H4 (cell line): ENCODE measurements around the gene TUBA3E. TPM values are rescaled to one million over a fixed set of nuclear protein-coding genes. Genes with fewer than 3 reads are reported as not detected.
A peak's percentile ranks its signal among the peaks of the same experiment; 100 is the strongest.
"Not testable (repeated sequence)": the region's sequence is repeated elsewhere in the genome, so short reads cannot be mapped to it uniquely, and the experiment has no call there.

Source experiments
- DNase-seq: peaks from one replicate; pipeline ENCODE4 v3.0.0-alpha.2; 2015; ENCODE audit warnings: low spot score
- total RNA-seq: library from RNA; depleted of rRNA; stranded (reverse); fragments of >200 nt; shearing (Covaris generic); gene quantifications from 2 replicates; pipeline ENCODE4 v1.2.3, GENCODE V29; 2014

The TUBA3E gene
- total RNA-seq, 1 experiment from 2014 or later, result 0.10 TPM

DNA sequence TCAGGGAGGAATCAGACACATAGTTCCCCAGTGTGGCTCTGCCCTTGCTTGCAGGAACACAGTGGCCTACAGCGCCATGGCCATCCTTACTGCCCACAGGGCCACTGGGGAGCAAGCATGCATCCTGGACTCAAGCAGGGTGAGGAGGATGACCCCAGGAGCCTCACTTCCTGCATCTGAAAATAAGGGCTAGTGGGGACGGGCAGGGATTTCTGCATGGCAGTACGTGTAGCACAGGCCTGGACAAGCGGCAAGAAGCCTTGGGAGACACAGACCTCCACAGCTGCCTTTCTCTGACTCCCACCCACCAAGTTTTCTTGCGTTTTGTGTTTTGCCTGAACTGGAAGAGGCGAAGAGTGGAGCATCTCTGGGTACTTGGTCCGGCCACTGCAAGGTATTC lies 35.8 kb downstream of the TUBA3E start:
- not testable (repeated sequence) for DNase-seq

DNA sequence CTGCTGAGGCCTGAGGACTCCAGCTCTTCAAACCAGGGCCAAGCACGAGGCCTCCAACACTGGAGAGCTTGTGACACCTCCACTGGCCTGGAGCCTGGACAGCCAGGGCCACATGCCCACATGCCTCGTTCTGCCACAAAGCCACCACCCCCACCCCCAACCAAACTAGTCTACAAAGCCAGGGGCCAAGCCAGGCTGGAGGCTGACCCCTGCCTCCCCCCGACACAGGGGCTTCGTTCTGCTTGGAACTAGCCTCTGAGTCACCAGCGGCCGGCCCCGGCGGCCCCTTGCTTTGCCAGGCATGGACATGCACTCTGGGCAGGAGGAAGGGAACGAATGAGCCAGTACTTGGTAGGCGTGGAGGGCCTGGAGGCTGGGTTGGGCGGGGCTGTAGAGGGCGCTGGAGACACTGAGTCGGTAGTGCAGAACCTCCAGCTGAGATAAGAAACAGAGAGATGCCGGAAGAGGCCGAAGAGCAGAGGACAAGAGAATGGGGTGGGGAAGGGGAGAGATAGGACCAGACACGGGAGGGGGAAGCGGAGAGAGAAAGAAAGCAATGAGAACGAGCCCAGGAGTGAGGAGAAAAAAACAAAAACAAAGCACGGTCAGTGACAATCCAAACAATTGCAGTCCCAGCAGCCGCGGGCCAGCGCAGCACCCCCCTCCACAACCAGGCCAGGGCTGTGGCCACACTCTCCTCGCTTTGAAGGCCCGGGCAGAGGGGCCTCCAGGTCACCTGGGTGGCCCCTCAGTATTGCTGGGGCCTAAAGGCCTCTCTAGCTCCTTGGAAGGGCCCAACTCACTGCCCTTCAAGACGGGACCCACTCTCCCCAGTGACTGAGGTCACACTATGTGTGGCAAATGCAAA lies 37.2 kb downstream of the TUBA3E start:
- DNase-seq, result not testable (repeated sequence)

DNA sequence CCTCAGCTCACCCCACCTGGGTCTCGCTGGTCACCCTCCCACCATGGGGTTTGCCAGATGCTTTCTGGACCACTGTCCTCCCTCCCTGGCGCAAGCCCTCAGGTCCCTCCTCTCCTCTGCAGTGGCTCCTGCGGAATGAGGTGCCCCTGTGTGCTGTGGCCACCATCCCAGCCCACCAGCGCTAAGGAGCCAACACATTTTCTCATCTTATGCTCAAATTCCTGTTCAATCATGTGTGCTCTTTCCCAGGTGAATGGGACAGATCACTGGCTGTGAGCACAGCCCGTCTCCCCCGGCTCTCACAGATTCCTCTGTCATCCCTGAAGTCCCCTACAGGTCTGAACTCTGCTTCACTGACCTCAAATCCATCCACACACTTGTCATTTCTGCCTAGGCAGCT lies 38.1 kb downstream of the TUBA3E start:
- no peak for DNase-seq

DNA sequence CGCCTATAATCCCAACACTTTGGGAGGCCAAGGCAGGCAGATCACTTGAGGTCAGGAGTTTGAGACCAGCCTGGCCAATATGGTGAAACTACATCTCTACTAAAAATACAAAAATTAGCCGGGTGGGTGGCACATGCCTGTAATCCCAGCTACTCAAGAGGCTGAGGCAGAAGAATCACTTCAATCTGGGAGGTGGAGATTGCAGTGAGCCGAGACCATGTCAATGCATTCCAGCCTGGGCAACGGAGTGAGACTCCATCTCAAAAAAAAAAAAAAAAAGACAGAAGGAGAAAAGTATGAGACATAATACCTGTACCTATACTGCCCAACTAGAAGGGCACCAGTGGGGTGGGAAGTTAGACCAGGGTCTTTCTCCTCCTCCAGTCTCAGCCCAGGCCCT lies 38.9 kb downstream of the TUBA3E start:
- DNase-seq, result not testable (repeated sequence)

DNA sequence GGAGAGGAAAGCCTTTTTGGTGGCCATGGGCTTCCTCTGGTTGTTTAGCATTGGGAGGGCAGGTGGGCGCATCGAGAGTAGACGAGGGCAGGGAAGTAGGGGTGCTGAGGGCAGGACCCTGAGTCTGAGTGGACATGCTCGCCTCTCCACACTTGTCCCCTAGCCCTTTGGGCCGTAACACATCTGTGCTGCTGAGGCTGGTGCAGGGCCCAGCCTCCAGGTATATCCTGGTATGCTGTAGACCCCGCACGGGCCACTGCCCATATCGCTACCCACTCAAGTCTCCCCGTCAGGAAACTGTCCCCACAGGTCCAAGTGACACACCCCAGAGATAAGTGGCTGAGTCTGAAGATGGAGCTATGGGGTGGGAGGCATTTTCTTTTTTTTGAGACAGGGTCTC lies 39.6 kb downstream of the TUBA3E start:
- DNase-seq, result no peak

DNA sequence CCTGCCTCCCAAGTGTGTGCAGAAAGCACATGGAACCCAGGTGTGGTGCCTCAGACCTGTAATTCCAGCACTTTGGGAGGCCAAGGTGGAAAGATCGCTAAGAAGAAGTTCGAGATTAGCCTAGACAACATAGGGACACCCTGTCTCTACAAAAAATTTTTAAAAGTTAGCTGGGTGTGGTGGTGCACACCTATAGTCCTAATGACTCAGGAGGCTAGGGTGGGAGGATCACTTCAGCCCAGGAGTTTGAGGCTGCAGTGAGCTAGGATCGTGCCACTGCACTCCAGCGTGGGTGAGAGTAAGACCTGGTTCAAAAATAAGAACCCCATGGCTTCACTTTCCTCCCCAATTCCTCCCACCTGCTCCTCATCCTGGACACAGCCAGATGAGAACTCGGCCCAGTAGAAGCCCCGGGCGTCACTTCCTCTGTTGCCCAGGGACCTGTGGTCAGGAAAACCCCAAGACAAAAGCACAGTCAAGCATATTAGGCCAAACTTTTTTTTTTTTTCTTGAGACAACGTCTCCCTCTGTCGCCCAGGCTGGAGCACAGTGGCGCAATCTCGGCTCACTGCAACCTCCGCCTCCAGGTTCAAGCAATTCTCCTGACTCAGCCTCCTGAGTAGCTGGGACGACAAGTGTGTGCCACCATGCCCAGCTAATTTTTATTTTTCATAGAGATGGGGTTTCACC lies 40.3 kb downstream of the TUBA3E start:
- not testable (repeated sequence) for DNase-seq

DNA sequence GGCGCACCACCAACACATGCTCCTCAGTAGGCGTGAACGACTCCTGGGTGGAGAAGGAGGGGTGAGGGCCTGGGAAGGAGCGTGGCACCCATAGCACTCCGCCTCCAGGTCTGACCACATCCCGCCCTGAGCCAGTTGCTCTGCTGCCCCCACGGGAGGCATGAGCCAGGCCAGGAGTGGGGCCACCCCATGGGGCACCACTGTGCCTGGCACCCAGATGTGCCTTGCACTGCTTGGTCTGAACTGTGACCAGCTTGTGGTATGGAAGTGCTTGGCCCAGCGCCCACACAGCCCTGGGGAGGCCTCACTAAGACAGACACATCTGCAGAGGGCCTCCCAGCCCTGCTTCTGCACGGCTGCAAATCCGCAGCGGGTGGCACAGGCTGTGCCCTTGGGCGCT lies 40.9 kb downstream of the TUBA3E start:
- not testable (repeated sequence) for DNase-seq

DNA sequence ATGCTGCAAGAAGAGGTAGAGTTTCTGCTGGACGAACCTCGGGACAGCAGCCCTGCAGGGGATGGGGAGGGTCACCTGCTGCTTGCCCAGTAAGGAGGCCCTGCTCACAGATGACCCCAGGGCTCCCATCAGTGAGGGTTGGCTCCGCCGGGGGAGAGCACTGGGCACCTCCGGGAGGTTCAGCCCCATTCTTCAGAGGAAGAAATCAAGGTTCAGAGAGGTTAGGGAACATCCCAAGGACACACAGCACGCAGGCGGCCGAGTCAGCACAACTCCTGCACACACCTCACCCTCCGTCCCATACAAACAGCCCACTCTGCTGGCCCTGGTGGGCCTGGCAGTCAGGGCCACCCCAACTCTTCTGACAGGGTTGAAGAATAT lies 41.6 kb downstream of the TUBA3E start:
- DNase-seq, result no peak

DNA sequence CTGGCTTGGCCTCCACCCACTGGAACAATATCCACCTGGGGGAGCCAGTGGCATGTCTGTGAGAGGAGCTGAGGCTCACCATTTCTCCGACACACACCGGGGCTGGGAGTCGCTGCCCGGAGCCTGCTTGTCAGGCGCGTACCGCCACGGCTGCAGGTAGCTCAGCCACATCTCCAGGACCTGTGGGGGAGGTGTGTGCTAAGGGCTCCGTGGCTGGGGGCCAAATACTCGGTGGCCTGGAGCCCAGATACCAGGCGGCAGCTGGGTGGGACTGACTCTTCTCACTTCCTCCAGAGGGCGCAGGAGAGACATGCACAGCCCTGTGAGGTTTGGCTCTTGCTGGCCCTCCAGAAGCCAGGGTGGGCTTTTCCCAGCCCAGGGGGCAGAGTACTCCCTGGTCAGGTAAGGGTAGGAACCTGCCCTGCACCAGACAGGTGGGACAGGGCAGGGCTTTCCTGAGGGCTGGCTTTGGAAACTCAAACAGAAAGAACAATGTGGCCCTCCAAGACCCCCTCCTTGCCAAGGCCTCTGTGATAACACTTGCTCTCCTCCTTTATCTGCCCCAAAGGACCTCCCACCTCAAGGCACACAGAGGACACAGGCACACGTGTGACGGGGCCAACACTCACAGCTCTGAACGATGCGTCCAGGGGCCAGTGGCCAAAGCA lies 42.1 kb downstream of the TUBA3E start:
- peak; percentile 58 for DNase-seq

DNA sequence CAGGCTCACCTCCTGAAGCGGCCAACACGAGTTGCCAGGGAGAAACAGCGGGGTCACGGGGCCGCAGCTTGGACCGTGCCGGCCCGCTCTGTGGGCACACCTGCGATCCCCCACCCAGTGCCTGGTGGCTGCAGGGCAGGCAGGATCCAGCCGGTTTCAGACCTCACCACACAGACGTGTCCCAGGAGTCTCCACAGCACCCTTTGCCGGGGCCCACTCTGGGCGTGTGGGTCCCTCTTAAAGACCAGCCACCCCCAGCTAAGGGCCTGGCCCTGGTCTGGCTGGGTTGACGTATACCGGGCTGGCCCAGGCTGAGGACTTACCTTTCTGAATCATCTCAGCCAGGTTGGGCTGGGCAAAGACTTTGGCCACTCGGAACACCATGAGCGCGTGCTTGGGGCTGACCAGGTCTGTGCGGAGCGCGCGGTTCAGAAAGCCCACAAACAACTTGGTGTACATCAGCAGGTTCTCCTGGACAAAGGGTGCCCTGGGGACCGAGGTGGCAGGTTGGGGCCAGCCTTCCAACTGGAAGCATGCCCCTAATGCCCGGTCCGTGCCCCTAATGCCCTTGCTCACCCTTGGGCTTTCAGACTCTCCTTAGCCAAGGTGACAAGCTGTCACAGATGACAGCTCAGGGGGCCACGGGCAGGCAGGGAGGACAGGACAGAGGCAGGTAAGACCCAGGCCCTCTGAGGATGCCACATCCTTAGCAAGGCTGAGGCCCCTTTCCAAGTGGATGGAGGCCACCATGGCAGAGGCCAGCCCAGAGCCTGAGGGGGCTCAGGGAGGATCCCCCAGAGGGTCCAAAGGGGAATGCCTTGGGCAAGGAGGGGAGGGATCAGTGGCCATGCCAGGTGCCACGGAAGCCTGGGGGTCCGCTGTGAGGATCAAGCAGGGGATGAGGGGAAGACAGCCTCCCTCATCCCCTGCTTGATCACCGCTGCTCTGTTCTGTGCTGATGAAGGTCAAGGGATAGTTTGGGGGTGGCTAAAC lies 43.2 kb downstream of the TUBA3E start:
- DNase-seq, result no peak

DNA sequence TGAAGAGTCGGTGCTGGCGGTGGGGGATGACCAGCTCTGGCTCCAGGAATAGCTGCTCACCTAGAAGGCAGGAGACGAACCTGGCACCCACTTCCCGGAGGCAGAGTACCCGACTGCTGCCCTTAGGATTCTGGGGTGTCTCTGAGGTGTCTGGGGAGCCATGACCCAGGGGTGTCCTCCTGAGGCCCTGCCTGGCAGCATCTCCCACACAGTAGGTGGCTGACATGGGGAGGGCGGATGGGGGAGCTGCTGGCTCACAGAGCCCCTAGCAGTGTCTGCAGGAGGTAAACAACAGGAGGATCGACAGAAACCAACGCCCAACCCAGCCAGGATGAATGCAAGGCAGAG lies 43.8 kb downstream of the TUBA3E start:
- DNase-seq, result not testable (repeated sequence)

DNA sequence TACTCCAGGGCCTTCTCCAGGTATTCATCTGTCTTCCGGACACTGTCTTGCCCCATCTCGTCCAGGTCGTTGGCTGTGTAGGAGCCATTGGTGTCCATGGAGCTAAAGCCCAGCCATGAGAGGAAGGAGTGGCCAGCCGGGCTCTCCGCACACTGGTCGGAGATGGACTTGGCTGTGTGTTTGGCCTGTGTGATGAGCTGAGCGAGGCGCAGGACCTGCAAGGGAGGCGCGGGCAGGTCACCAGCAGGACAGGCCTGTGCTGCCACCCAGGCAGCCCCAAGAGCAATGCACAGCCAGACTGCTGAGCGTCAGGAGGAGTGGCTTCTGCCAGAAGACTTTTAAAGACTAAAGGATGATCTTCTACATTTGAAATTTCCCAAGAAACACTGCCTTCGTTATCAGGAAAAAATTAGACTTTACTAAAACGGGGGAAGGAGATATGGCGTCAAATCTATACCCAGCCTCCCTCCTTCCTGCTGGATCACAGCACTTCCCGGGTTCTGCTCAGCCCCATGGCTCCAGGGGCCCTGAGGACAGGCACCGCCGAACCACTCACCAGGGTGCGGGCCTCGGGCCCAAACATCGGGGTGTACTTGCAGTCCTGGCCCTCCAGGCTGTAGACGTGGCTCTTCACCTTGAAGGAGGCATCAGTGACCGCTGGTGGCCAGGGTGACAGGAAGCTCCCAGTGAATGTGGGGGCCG lies 44.4 kb downstream of the TUBA3E start:
- DNase-seq, result not testable (repeated sequence)

DNA sequence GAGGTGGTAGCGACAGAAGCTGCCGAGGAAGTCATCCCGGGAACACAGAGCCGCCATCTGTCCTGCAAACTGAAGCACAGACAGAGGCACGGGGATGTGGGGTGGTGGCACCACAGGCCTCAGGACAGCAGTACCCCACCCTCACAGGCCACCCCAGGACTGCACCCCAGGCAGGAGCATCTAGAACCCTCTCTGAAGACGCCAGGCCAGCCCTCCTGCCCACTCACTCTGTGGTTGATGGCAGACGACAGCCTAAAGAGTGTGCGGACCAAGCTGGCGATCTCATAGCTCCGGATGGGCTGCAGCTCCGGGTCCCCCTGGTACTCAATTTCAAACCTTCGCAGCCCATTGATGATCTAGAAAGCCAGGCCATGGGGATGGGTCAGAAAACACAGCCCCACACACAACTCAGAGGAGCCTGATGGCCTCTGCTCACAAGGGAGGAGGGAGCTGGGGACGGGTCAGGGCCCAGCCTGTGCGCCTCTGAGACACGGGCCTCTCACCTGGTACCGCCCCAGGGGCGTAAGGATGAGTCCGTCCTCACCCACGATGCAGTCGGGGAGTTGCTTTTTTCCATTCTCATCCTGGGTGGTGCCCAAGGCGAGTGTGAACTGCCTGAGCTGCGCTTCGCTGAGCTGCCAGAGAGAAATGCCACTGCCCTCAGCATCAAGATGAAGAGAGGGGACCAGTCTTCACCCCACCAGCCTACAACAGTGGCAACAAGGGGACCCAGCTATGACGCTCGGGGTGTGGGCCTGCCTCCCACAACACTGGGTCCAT lies 45.2 kb downstream of the TUBA3E start:
- DNase-seq, result no peak

DNA sequence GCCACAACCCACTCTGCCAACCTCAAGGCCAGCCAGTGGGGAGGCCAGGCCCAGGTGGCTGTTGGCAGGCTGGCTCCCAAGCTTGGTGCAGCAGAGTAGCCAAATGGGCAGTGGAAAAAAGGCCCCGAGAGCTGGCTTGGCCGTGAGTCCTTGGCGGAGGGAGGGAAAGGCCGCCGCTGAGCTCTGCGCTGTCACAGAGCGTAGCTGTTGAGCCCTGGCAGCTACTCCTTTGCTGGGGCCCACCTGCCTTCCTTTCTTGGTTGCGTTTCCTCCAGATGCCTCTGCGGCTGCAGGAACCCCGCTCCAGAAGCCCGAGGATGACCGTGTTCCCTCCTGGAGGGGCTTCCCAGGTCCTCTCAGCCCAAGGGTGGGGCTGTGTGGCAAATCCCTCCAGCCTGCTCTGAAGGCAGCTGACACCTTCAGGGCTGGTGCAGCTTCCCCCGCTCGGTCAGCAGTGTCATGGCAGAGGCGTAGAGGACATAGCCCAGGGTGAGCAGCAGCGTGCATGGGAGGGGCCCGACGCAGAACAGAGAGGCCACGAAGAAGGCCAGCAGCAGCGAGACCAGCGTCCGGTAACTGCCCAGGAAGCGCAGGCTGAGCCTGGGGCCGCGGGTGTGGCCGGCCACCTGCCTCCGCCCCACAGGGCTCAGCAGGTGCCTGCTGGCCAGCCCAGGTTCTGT lies 46.0 kb downstream of the TUBA3E start:
- DNase-seq, result not testable (repeated sequence)

DNA sequence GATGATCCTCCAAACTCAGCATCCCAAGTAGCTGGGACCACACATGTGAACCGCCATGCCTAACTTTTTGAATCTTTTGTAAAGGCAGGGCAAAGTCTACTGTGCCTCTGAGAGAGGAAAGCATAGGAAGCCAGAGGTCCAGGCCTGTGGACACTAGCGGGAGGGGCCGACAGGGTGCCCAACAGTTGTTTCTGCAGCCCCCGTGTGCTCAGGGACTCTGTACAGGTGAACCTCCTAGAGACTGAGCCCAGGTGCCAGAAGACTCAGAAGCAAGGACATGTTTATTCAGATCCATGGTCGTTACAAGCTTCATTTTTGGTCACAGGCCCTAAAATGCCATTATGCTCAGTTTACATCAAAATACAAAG lies 47.1 kb downstream of the TUBA3E start:
- DNase-seq, result not testable (repeated sequence)

DNA sequence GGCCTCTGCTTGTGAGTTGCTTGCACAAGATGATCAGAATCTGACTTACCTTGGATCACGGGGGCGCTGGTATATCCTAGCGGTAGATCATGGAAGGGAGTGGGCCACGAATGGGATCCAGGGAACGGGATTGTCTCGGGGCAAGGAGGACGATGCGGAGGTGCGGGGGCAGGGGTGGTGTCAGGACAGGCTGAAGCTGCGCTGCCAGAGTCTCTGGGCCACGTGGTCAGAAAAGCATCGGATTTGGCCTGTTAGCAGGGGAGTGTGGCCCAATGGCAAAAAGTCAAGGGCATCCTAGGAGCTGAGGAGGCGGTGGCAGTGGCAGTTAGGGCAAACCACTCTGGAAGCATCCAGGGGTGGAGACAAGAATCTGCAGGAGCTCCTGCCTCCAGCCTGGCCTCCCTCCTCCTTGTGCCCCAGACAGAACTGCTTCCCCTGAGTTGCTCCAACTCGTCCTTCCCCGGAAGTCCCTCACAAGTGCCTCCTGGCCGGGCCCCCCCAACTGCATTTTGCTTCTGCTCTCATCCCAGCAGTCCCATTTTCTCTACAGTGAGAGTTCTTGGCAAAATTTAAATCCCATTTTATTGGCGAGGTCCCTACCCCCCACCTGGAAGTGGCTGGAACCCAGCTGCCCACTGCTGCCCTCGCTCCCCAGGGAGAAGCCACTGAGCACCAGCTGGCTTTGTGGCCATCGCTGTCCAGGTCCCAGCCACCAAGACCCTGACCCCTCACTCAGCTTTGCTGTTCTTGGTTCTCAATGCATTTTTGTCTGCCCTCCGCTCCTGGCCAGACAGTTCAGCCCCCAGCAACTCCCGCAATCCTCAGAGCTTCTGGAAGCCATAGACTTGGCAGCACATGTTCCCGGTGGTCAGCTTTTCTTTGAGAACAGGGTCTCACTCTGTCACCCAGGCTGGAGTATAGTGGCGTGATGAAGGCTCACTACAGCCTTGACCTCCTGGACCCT lies 47.8 kb downstream of the TUBA3E start:
- no peak for DNase-seq

DNA sequence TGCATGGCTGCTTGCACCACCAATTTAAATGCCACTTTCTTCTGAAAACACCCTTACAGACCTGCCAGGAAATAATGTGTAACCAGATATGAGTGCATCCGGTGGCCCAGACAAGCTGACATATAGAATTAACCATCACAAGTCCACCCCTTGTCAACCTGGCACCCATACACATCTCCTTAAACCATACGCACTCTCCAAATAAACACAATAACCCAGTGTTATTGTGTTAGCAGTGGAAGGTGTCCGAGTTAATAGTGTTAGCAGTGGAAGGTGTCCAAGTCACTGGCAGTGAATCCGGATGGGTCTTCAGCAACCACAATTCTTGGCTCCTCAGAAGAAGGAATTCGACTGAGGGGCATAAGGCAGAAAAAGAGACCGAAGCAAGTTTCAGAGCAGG lies 49.7 kb downstream of the TUBA3E start:
- not testable (repeated sequence) for DNase-seq

DNA sequence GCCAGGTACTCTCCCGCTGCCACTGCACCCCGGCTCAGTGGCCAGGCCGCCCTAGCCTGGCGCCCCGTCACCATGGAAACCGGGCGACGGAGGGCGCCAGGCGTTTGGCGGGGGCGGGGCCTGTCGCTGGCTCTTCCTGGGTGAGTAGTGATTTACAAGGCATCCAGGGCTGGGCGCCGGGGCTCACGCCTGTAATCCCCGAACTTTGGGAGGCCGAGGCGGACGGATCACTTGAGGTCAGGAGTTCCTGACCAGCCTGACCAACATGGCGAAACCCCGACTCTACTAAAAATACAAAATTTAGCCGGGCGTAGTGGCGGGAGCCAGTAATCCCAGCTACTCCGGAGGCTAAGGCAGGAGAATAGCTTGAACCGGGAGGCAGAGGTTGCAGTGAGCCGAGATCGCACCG lies 53.2 kb downstream of the TUBA3E start, which contains the start of gene CCDC74B:
TSS of gene CCDC74B (minus strand) at position 107 of the 409 bp plus-strand sequence. CDS start 116 bp downstream, outside the sequence.
- DNase-seq, result not testable (repeated sequence)
